Lower leg skin (tissue), 4 donors: Measurements from ENCODE around the gene GIT1. TPM values are rescaled to one million over a fixed set of nuclear protein-coding genes. Genes with fewer than 3 reads are reported as not detected.
"Not testable (repeated sequence)": the region's sequence is repeated elsewhere in the genome, so short reads cannot be mapped to it uniquely, and the experiment has no call there.

Experiments
- DNase-seq, 2 donors: peaks; one replicate each; pipeline ENCODE4 v3.0.0-alpha.2; 2019; ENCODE audit warnings: low spot score in 2 of 2
- H3K4me3 ChIP-seq: fragments of 200-600 bp; sonication (generic); 2 replicates; pipeline ENCODE4 v1.5.1; 2017; ENCODE audit warnings: mild to moderate bottlenecking, low read depth; ENCODE audit not compliant: poor library complexity, severe bottlenecking
- CTCF ChIP-seq, 3 donors: fragments of 450-650 bp; IDR thresholded peaks; one replicate each; pipeline ENCODE4 v1.5.1; 2016; ENCODE audit warnings: antibody characterized with exemption in 3 of 3, mild to moderate bottlenecking in 3 of 3, moderate library complexity in 2 of 3
- POLR2A ChIP-seq, 2 donors: fragments of 450-650 bp; IDR thresholded peaks; one replicate each; pipeline ENCODE4 v1.6.1; 2016 to 2017; ENCODE audit warnings: antibody characterized with exemption in 2 of 2, mild to moderate bottlenecking in 1 of 2, moderate library complexity in 1 of 2
- WGBS, 2 donors: methylation state at CpG; one replicate each; pipeline ENCODE4 v1.1.5; 2018; 5-methylcytosine and 5-hydroxymethylcytosine counted together
- intact Hi-C: fragments of 100-400 bp; cut with DNase I; formaldehyde crosslinking; loops from one replicate; pipeline ENCODE4 v1.15.0; 2023; ENCODE audit warnings: low total_unique reads
- total RNA-seq, 4 donors: library from RNA; depleted of rRNA; stranded (reverse); fragments of >200 nt; gene quantifications; one replicate each; pipeline ENCODE4 v1.1.0, GENCODE V29; 2016

GIT1 gene
- total RNA-seq, 4 donors from 2014 or later: 44.0 to 67.1 (median 51.3) TPM

GRCh38 chr17:29565643-29566472, 23.6 kb downstream of the GIT1 start:
- 18 to 32% methylated on average over 32 to 51 of the region's 55 CpGs for WGBS, 2 donors
- intact Hi-C loops: no loop called here
- peak; percentile 16 to 91 for DNase-seq
- H3K4me3 ChIP-seq: peak overlapping the region; percentile 68
- no peak for TF ChIP-seq POLR2A (IDR thresholded peaks at IDR 0.05)

- no peak for DNase-seq
- no peak overlapping the region for H3K4me3 ChIP-seq
- intact Hi-C loops: no loop called here
- TF ChIP-seq CTCF (IDR thresholded peaks at IDR 0.05) (no peak), POLR2A (IDR thresholded peaks at IDR 0.05) (no peak)
- WGBS, 2 donors: 91 to 96% methylated on average over 3 of the region's 3 CpGs
Measured at GRCh38 chr17:29563816-29564215, 25.6 kb downstream of the GIT1 start.

DNA sequence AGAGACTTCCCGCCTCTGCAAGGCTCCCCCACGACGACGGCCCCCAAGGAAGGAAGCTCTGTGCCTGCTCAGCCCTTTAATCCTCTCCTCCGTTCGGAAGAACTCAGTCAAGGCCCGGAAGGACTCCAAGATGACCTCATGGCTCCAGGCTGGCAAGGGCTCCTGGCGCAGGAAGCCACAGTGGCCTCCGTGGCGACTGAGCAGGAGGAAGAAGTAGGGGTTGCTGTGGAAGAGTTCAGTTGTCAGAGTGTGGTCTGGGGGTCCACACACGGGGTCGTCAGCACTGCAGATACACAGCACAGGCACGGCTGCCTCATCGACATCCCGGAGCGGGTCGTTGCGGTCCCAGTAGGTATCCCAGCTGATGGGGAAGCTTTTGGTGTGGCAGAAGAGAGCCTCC, 26.8 kb downstream of the GIT1 start:
- intact Hi-C loops: no loop called here
- 83 to 92% methylated on average over 14 to 18 of the region's 18 CpGs for WGBS, 2 donors
- peak in 1 of 2 donors; percentile 78 for DNase-seq
- no peak overlapping the region for H3K4me3 ChIP-seq
- TF ChIP-seq CTCF (IDR thresholded peaks at IDR 0.05) (no peak), POLR2A (IDR thresholded peaks at IDR 0.05) (no peak)

- intact Hi-C loops: no loop called here
- no peak overlapping the region for H3K4me3 ChIP-seq
- DNase-seq: peak; percentile 21 to 80
- TF ChIP-seq CTCF (IDR thresholded peaks at IDR 0.05) (no peak), POLR2A (IDR thresholded peaks at IDR 0.05) (no peak)
- WGBS, 2 donors: 83 to 86% methylated on average over 16 to 17 of the region's 17 CpGs
Measured at GRCh38 chr17:29561554-29562517, 27.6 kb downstream of the GIT1 start.

- WGBS, 2 donors: 68 to 79% methylated on average over 6 of the region's 6 CpGs
- no peak for DNase-seq
- H3K4me3 ChIP-seq: no peak overlapping the region
- TF ChIP-seq CTCF (IDR thresholded peaks at IDR 0.05) (no peak), POLR2A (IDR thresholded peaks at IDR 0.05) (no peak)
- intact Hi-C loops: no loop called here
Measured at GRCh38 chr17:29560316-29560715, 29.1 kb downstream of the GIT1 start.

- WGBS, 2 donors: 93 to 95% methylated on average over 2 of the region's 2 CpGs
- intact Hi-C loops: no loop called here
- no peak for TF ChIP-seq POLR2A (IDR thresholded peaks at IDR 0.05)
- TF ChIP-seq CTCF (IDR thresholded peaks at IDR 0.05): no peak
- no peak for DNase-seq
- H3K4me3 ChIP-seq: no peak overlapping the region
Measured at GRCh38 chr17:29559640-29560039, 29.8 kb downstream of the GIT1 start.

GRCh38 chr17:29558139-29558538, 31.3 kb downstream of the GIT1 start:
- intact Hi-C loops, DNase-seq, H3K4me3 ChIP-seq: not testable (repeated sequence)
- WGBS, 2 donors: 94 to 97% methylated on average over 5 of the region's 5 CpGs
